ENCODE measurements around the gene VN1R5.

Gene VN1R5

DNA sequence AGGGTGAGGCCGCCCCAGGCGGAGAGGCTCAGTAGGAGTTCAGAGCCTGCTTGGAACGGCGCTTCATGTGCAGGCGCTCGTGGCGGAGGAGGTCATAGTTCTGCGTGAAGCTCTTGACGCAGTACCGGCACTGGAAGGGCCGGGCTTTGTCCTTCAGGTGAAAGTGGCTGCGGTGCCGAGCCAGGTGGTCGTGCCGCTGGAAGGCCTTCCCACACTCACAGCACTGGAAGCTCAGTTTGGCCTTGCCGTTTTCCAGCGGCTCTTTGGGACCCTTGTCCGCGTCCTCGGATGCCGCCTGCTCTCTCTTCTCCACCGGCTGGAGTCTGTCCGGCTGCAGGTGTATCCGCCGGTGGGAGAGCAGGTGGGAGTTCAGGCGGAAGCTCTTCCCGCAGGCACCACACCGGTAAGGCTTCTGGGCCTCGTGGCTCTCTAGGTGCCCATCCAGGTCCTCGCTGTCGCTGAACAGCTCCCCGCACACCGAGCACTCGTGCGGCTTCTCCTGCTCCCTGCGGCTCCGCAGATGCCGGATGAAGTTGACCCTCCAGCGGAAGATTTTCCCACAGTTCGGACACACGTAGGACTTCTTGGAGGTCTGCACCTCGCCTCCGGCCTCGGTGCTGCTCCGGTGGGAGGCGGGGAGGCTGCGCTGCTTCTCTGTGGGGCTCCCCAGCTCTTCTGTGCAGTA, 44.8 kb downstream of the VN1R5 start:
- no peak for DNase-seq (ENCODE audit: low read depth)

- no peak for DNase-seq (ENCODE audit: low read depth)
Observed at GRCh38 chr1:247301176-247301540, 45.3 kb downstream of the VN1R5 start.

GRCh38 chr1:247303216-247303615, 47.3 kb downstream of the VN1R5 start:
- DNase-seq (ENCODE audit: low read depth): no peak

- no peak for DNase-seq (ENCODE audit: low read depth)
Observed at GRCh38 chr1:247304031-247304430, 48.2 kb downstream of the VN1R5 start.
